K562 (cell line): Measurements from ENCODE around the gene EMC10. TPM values are rescaled to one million over a fixed set of nuclear protein-coding genes. Genes with fewer than 3 reads are reported as not detected.

Experiments used
- ATAC-seq: fragments of 200-7000 bp; cut with Tn5 transposase; 3 replicates; pipeline ENCODE4 v1.9.1; 2020; ENCODE audit warnings: moderate library complexity
- BruUV-seq: library from RNA; stranded (reverse); fragments of 400-500 nt; replicated peaks from 2 replicates; lab custom pipeline; 2021; lab: Mats Ljungman, UMichigan
- CTCF ChIA-PET: fragments of 300-600 bp; formaldehyde crosslinking; extraction: SDS; loops from one replicate; lab custom pipeline; 2021; ENCODE audit warnings: low intra/inter-chr PET ratio; lab: Yijun Ruan, JAX
- POLR2A ChIA-PET: fragments of 300-600, 350-650 bp; sonication (Branson Sonifier 250); formaldehyde crosslinking; extraction: SDS; loops from one replicate; lab custom pipeline; 2021; ENCODE audit warnings: antibody characterized with exemption, inconsistent platforms; lab: Yijun Ruan, JAX
- DNase-seq, 4 experiments: peaks; one replicate each; pipeline versions ENCODE4 v3.0.0 to v3.0.0-alpha.2; 2011 to 2018; ENCODE audit warnings: low spot score in 3 of 4, mixed read lengths in 3 of 4; ENCODE audit errors: extremely low read depth in 1 of 4
- FAIRE-seq: peaks from 2 replicates; lab custom pipeline; 2011; peaks lifted over from hg19 to GRCh38; lab: Jason Lieb, UNC
- H2AFZ ChIP-seq: 2 replicates; pipeline ENCODE4 v1.6.0; 2011; ENCODE audit warnings: low read depth, low read length, control low read depth, inconsistent platforms
- H3K27ac ChIP-seq: fragments of 200-600 bp; 3 replicates; pipeline ENCODE4 v1.8.0; 2011; ENCODE audit warnings: low read depth, mild to moderate bottlenecking, control low read depth, inconsistent platforms, low read length, moderate library complexity, mixed read lengths; ENCODE audit errors: extremely low read depth
- H3K27me3 ChIP-seq, 2 experiments: fragments of 300-600 bp in 1 of 2; 2 replicates in 1 of 2; 3 replicates in 1 of 2; pipeline versions ENCODE4 v1.6.0 to v1.8.0; 2011; ENCODE audit warnings: inconsistent platforms in 2 of 2, low read length in 2 of 2, mild to moderate bottlenecking in 1 of 2, mixed read lengths in 1 of 2, moderate library complexity in 1 of 2; ENCODE audit not compliant: control insufficient read depth in 2 of 2, insufficient read depth in 2 of 2
- H3K36me3 ChIP-seq: fragments of 300-600 bp; 3 replicates; pipeline ENCODE4 v1.8.0; 2011; ENCODE audit warnings: mild to moderate bottlenecking, low read length, inconsistent platforms; ENCODE audit not compliant: control insufficient read depth, insufficient read depth
- H3K4me1 ChIP-seq, 2 experiments: fragments of 200-600 bp in 1 of 2; replicated peaks in 1 of 2; 2 replicates in 1 of 2; 3 replicates in 1 of 2; pipeline versions ENCODE4 v1.5.1 to v1.8.0; 2011; ENCODE audit warnings: inconsistent platforms in 2 of 2, low read length in 2 of 2, mild to moderate bottlenecking in 1 of 2, mixed read lengths in 1 of 2, moderate library complexity in 1 of 2; ENCODE audit not compliant: control insufficient read depth in 2 of 2, insufficient read depth in 2 of 2
- H3K4me2 ChIP-seq: 2 replicates; pipeline ENCODE4 v1.6.1; 2011; ENCODE audit warnings: low read length, control low read depth, inconsistent platforms, mixed read lengths; ENCODE audit not compliant: insufficient read depth
- H3K4me3 ChIP-seq: fragments of 200-600 bp; sonication (generic), shearing (Covaris generic); 2 replicates; pipeline ENCODE4 v1.5.1; 2016; ENCODE audit warnings: control low read depth, inconsistent platforms
- H3K79me2 ChIP-seq: fragments of 200-600 bp; 3 replicates; pipeline ENCODE4 v1.8.0; 2011; ENCODE audit warnings: low read length, inconsistent platforms; ENCODE audit not compliant: control insufficient read depth, insufficient read depth
- H3K9ac ChIP-seq, 2 experiments: 2 replicates each; pipeline versions ENCODE4 v1.6.0 to v1.6.1; 2011; ENCODE audit warnings: low read depth in 2 of 2, low read length in 2 of 2, control low read depth in 1 of 2, inconsistent platforms in 1 of 2, mild to moderate bottlenecking in 1 of 2, mixed read lengths in 1 of 2; ENCODE audit not compliant: insufficient read depth in 1 of 2
- H3K9me1 ChIP-seq: one replicate; pipeline ENCODE4 v1.6.0; 2011; ENCODE audit warnings: inconsistent platforms, mild to moderate bottlenecking, low read length, moderate library complexity; ENCODE audit not compliant: control insufficient read depth, insufficient read depth
- H3K9me3 ChIP-seq: replicated peaks from 2 replicates; pipeline ENCODE4 v1.5.1; 2011; ENCODE audit warnings: low read depth, low read length, inconsistent platforms; ENCODE audit not compliant: control insufficient read depth, insufficient read depth
- H4K20me1 ChIP-seq: replicated peaks from 2 replicates; pipeline ENCODE4 v1.6.1; 2011; ENCODE audit warnings: low read length, inconsistent platforms, mixed read lengths; ENCODE audit not compliant: control insufficient read depth, insufficient read depth
- BCL6 ChIP-seq: fragments of 250-450 bp; sonication (Bioruptor Pico); IDR thresholded peaks from 2 replicates; pipeline ENCODE4 v1.4.0; 2020
- CBX5 ChIP-seq: IDR thresholded peaks from 2 replicates; pipeline ENCODE4 v1.6.1; 2014; ENCODE audit warnings: low read depth, borderline replicate concordance
- KAT7 ChIP-seq: sonication (generic); formaldehyde crosslinking; IDR thresholded peaks from 2 replicates; pipeline ENCODE4 v1.8.0; 2022; ENCODE audit warnings: missing genetic modification reagents, mild to moderate bottlenecking, borderline replicate concordance
- MCM2 ChIP-seq: fragments of 450-650 bp; IDR thresholded peaks from 2 replicates; pipeline ENCODE4 v1.6.1; 2017; ENCODE audit warnings: low read depth, mild to moderate bottlenecking
- MEF2D ChIP-seq: conservative IDR thresholded peaks from 2 replicates; pipeline ENCODE4 v1.6.1; 2016; ENCODE audit warnings: low read depth, missing genetic modification characterization, missing compliant biosample characterization
- MTA1 ChIP-seq: fragments of 450-650 bp; IDR thresholded peaks from 2 replicates; pipeline ENCODE4 v1.6.1; 2017; ENCODE audit warnings: borderline replicate concordance
- NFRKB ChIP-seq: fragments of 450-650 bp; IDR thresholded peaks from 2 replicates; pipeline ENCODE4 v1.6.1; 2016; ENCODE audit warnings: low read depth
- PTTG1 ChIP-seq: fragments of 450-650 bp; IDR thresholded peaks from 2 replicates; pipeline ENCODE4 v1.6.1; 2016; ENCODE audit warnings: low read depth, mild to moderate bottlenecking, missing genetic modification characterization, missing compliant biosample characterization
- ZNF212 ChIP-seq: fragments of 450-650 bp; formaldehyde crosslinking; IDR thresholded peaks from 2 replicates; pipeline ENCODE4 v1.4.0; 2020; ENCODE audit warnings: mild to moderate bottlenecking
- ZNF696 ChIP-seq: fragments of 250-450 bp; sonication (Bioruptor Pico); conservative IDR thresholded peaks from 2 replicates; pipeline ENCODE4 v1.4.0; 2020; ENCODE audit warnings: mild to moderate bottlenecking, moderate library complexity
- WGBS: fragments of 100-300 bp; shearing (Covaris generic); methylation state at CpG from one replicate; pipeline ENCODE4 v1.1.6; 2016; ENCODE audit warnings: low coverage, mixed read lengths; ENCODE audit not compliant: insufficient coverage; ENCODE audit errors: missing lambda C conversion rate; 5-methylcytosine and 5-hydroxymethylcytosine counted together
- in situ Hi-C: fragments of 300-500 bp; cut with MboI; formaldehyde crosslinking; loops from 4 replicates; pipeline ENCODE4 v1.15.0; 2018; ENCODE audit warnings: inconsistent platforms, mixed read lengths
- intact Hi-C: fragments of 100-400 bp; cut with micrococcal nuclease; formaldehyde crosslinking; loops from 2 replicates; pipeline ENCODE4 v1.14.2; 2022
- polyA plus RNA-seq, 8 experiments: library from polyadenylated mRNA; depleted of rRNA in 4 of 8; stranded (reverse) in 5 of 8; unstranded in 3 of 8; fragments of >200 nt; fragmentation: Nextera tagmentation in 2 of 8; fragmentation: Illumina TruSeq in 1 of 8; extraction: Ambion mirVana in 2 of 8; extraction: Trizol in 1 of 8; gene quantifications; 2 replicates each; pipeline versions ENCODE4 v1.2.1 to v1.2.3, GENCODE V29; 2011 to 2014; ENCODE audit warnings: inconsistent platforms in 1 of 8, missing spikeins in 1 of 8
- total RNA-seq, 7 experiments: library from RNA; depleted of rRNA in 6 of 7; stranded (reverse); fragments of >200 nt in 6 of 7; fragmentation: Illumina TruSeq in 2 of 7; extraction: Trizol in 2 of 7; gene quantifications; 2 replicates each; pipeline versions ENCODE4 v1.2.1 to v1.2.3, GENCODE V29; 2011 to 2021; ENCODE audit warnings: low replicate concordance in 1 of 7
- TF ChIP-seq, protein P1 (sequence below): fragments of 450-650 bp; formaldehyde crosslinking; IDR thresholded peaks from 2 replicates; pipeline ENCODE4 v1.4.0; 2020; ENCODE audit warnings: mild to moderate bottlenecking
- TF ChIP-seq, protein P2 (sequence below): fragments of 450-650 bp; IDR thresholded peaks from 2 replicates; pipeline ENCODE4 v1.6.1; 2016
- TF ChIP-seq, protein P3 (sequence below): fragments of 450-650 bp; IDR thresholded peaks from 2 replicates; pipeline ENCODE4 v1.6.1; 2018; ENCODE audit warnings: mild to moderate bottlenecking, low read depth; ENCODE audit not compliant: partially characterized antibody

EMC10 gene
- total and polyA plus RNA-seq, 9 of the 15 experiments (the other 6 are each of a cell fraction or from before 2014, with no cell fraction given): 1.4 to 46.0 (median 13.1) TPM

DNA sequence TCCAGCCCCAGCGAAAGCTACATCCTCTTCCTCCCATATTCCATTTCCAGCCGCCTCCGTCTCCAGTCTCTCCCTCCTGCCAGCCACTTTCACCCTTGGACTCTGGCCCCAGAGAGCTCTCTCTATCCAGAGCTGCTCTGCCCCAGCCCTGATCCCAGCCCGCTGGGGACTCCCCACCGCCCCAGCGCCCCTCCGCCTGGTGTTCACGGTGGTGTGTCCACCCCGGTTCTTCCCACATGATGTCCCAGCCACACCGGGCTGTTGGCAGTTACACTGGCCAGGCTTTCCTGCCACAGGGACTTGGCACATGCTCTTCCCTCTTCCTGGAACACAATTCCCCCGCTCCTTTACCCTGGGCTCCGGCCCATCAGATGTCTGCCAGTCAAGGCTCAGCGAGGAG lies 11.3 kb upstream of the EMC10 start:
- Histone ChIP-seq H3K79me2 (no peaks in the 10 kb centered on the region), H2AFZ (no peak overlapping the region), H4K20me1 (no peaks in the 10 kb centered on the region), H3K9ac (peak overlapping the region in 1 of 2 experiments; percentile 39; a peak in 1 of 4 replicates), H3K9me1 (no peaks in the 10 kb centered on the region), H3K36me3 (no peaks in the 10 kb centered on the region), H3K27me3 (peaks cover 0 to 18% of the 10 kb centered on the region in 2 experiments; a peak in 2 of 5 replicates), H3K9me3 (no peaks in the 10 kb centered on the region), H3K27ac (no peak overlapping the region), H3K4me2 (no peak overlapping the region), H3K4me3 (no peak overlapping the region), H3K4me1 (peaks cover 12 to 42% of the 10 kb centered on the region in 2 experiments; a peak in 4 of 5 replicates)
- ATAC-seq: no peak
- in situ Hi-C loops (loop anchor here (5.0 kb wide), 1 partner anchor 98 kb away; the partner anchor contains the start of gene NAPSA), intact Hi-C loops (no loop called here)
- FAIRE-seq: no peak
- no peak for DNase-seq
- 74% methylated on average over 5 of the region's 13 CpGs for WGBS
- TF ChIP-seq MEF2D (tag) (no peak), MTA1 (no peak), KAT7 (no peak), MCM2 (no peak), NFRKB (no peak), CBX5 (no peak), ZNF696 (CRISPR knock-in tag) (no peak), ZNF212 (CRISPR knock-in tag) (no peak), BCL6 (CRISPR knock-in tag) (no peak), PTTG1 (no peak)
- TF ChIP-seq, protein P1, sequence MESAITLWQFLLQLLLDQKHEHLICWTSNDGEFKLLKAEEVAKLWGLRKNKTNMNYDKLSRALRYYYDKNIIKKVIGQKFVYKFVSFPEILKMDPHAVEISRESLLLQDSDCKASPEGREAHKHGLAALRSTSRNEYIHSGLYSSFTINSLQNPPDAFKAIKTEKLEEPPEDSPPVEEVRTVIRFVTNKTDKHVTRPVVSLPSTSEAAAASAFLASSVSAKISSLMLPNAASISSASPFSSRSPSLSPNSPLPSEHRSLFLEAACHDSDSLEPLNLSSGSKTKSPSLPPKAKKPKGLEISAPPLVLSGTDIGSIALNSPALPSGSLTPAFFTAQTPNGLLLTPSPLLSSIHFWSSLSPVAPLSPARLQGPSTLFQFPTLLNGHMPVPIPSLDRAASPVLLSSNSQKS (CRISPR knock-in tag): no peak
- TF ChIP-seq, protein P2, sequence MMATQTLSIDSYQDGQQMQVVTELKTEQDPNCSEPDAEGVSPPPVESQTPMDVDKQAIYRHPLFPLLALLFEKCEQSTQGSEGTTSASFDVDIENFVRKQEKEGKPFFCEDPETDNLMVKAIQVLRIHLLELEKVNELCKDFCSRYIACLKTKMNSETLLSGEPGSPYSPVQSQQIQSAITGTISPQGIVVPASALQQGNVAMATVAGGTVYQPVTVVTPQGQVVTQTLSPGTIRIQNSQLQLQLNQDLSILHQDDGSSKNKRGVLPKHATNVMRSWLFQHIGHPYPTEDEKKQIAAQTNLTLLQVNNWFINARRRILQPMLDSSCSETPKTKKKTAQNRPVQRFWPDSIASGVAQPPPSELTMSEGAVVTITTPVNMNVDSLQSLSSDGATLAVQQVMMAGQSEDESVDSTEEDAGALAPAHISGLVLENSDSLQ: no peak
- TF ChIP-seq, protein P3, sequence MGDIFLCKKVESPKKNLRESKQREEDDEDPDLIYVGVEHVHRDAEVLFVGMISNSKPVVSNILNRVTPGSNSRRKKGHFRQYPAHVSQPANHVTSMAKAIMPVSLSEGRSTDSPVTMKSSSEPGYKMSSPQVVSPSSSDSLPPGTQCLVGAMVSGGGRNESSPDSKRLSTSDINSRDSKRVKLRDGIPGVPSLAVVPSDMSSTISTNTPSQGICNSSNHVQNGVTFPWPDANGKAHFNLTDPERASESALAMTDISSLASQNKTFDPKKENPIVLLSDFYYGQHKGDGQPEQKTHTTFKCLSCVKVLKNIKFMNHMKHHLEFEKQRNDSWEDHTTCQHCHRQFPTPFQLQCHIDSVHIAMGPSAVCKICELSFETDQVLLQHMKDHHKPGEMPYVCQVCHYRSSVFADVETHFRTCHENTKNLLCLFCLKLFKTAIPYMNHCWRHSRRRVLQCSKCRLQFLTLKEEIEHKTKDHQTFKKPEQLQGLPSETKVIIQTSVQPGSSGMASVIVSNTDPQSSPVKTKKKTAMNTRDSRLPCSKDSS: no peak
- ChIA-PET POLR2A (no interaction called here), CTCF (no interaction called here)
- no TSS peak for BruUV-seq
